GM19099 (cell line): Measurements from ENCODE around the gene AFF3.

Source experiments
- POLR2A ChIP-seq: IDR thresholded peaks from 3 replicates; pipeline ENCODE4 v1.6.1; 2011; ENCODE audit warnings: low read depth; ENCODE audit not compliant: insufficient read length; ENCODE audit errors: extremely low read depth

AFF3 gene

DNA sequence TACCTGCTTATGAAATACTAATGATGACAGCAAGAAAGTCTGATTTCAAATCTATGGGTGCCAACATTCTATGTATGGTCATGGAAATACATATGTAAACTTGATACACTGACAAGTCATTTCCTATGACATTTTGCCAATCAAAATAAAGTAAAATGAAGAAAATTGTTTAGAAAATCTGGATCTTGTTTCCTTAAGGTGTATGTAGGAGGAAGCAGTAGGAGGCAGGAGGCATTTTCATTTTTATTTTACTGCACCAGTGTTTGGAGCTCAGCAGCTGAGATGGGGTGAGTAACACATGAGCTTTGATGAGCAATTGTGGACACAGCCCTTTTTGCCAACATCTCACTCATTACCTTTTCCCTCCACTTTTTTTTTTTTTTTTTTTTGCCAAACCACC lies 167.0 kb downstream of the AFF3 start:
- TF ChIP-seq POLR2A = no peak

DNA sequence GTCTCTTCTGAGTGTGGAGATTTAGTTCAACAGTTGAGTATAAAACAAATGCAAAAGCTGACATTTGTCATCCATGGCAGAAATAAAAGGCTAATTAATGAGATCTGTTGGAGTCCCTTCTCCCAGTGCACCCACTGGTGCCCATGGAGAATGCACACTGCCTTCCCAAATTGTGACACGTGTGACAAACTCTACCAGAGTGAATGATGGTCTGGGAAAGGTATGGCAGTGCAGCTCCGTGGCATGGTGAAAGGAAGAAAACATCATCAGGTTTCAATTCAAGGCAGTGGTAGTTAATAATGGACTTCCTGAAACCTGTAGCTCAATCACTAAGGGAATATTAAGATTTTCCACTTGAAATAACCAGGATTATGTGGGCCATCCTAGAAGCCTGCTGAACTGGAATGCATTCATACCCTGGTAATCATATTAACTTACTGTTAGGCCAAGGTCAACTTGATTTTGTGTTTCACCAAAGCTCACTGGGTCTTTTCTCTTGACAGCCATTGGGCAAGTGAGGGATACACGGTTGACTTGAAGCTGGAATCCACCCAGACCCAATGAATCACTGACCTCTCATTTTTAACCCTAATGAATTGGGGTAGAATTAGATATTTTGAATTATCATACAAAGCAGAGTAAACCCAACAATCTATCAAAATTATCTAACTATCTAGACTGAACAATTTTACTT lies 167.6 kb downstream of the AFF3 start:
- no peak for TF ChIP-seq POLR2A

DNA sequence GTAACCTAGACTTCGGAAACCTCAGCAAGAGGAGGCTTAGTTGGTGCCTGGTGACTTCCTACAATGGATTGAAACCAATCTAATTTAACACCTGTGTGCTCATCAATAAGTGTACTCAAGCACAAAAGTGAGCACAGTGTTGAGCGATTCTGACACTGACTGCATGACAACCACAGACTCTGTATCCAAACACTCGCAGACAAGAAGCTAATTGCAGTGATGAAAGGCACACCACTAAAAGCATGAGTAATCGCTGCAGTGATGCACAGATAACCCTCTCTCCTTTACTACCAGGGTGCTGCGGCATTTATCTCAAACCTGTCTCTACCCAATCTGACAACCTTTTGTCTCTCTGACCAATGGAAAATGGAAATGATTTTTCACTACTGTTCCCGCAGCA lies 168.1 kb downstream of the AFF3 start:
- TF ChIP-seq POLR2A = no peak

DNA sequence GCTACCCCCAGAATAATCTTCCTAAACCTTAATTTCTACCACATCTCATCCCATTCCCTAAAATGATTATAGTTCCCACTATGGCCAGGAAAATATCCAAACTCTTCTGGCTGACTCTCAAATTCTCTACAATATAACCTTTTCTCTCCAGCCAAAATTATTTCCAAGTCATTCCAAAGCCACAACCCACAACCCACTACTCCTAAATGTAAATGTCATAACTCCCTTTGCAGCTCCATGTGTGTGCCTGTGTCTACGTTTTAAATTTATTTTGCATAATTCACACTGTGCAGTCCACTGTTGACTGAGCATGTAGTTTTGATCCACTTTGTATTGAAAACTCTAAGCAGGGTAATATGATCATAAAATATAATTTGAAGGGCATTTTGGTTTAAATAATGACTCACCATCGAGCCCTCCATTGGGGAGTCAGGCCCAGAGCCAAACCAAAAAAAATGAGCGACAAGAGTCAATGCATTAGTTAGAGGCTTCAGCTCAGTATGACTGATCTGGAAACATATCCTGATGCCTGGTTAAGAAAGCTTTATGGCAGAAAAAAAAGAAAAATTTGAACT lies 171.0 kb downstream of the AFF3 start:
- TF ChIP-seq POLR2A = no peak

DNA sequence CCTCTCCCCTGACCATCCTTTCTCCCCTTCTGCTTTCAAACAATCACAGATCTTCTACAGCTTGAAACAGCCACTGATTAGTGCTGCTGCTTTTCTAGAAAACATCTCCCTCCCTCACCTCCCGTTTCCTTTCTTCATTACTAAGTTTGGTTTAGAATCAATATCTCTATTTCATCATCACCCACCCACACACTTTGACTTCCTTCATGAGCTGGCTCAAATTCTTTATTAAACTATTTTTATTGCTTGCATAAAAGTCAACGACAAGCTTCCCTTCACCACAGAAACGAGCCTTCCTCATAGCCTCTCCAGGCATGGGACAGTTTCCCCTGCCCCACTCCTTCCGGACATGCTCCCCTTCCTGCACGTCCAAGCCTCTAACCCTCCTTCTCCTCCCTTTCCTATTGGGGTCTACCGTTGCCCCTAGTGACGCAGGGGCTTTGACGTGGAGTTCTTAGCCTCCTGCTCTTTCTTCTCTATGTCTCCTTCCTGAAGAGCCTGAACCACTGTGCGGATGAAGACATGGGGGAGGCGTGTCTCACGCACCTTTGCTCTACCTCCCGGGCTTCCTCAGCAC lies 172.0 kb downstream of the AFF3 start:
- no peak for TF ChIP-seq POLR2A

DNA sequence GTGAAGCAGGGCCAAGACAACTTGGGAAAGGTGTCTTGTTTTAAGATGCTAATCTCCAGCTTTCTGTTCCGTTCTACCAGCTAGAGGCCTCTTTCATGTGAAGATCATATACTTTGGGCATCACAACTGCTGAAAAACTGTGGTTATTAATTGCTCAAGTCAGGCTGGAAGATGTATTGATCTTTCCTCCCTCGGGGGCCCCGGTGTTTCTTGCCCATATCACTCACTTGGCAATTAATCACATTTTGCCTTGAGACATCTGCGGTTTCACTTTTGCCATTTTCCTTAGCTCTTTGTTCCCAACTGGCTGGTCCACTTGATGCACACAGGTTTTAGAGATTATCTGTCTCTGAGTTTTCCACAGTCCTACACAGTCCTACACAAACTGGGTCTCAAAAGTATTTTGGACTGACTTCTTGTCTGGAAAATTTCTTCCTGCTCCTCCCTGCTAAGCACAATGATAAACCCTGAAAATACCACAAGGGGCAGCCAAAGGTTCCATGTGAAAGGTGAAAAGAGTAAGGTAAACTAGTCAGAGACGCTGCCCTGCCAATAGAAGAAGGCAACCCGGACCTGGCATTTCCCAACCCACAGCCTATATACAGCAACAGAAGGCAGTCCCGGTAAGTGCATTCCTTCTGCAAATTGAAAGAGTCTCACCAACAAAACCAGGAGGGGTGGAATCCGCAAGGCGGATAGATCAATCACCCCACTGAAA lies 181.0 kb downstream of the AFF3 start:
- TF ChIP-seq POLR2A = no peak

DNA sequence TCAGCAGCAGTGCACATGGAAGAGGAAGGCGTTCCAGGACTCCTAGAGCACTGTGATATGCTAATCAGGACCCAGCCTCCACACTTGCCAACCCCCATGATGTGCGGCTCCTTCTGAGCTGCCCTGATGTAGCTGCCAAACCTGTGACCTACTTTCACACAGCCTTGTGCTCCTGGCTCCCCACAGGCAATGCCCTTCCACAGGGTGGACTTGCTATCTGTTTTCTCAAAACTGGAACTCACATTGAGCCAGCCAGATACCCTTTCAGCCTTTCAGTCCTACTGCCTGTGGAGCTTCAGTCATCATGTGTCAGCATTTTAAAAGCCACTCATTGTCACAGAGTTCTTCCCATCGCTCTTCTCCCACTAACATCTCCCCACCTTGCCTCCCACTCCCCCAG lies 181.6 kb downstream of the AFF3 start:
- no peak for TF ChIP-seq POLR2A

DNA sequence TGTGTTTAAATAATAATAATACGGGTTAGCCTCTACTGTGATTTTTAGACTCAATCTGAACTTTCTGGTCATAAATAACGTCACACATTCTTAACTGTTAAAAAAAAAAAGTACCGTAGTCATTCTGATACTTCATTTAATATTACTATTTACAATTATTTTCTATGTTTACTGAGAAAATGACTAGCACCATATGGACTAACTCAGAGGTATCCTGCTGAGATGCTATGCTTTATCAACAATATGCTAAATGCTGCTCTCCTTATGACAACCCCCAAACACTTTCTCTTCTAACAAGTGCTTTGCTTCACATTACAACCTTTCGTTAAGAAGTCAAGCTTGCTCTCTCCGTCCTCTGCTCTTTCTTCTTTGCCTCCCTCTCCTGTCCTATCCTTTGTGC lies 182.1 kb downstream of the AFF3 start:
- TF ChIP-seq POLR2A = no peak

DNA sequence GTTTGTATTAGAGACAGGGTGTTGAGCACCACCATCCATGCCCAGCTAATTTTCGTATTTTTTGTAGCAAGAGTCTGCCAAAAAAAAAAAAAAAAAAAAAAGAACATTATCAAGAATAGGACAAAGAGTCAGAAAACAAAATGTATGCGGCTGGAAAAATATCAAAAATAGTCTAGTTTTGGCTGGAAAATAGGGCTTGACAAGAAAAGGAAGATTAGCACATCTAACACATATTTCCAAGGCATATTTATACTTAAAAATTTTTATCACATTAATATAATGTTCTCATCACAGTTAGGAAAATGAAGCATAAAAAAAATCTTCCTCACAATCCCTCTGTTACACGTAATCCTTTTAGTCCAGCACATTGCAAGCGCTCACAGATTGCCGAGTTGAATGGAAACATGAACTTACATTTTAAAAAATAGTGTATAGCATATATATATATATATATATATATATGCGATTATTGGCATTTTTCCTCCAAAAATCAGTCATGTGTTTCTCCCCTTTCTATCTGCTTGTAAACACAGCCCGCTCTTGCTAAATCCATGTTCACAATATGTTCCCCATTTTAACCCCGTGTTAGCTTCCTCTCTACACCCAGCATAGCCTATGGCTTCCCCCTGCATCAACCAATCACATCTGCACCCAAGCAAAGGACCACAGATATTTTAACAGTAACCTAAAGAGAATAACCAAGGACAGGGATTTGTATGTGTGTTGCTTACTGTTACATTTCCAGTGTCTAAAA lies 183.0 kb downstream of the AFF3 start:
- TF ChIP-seq POLR2A = no peak

DNA sequence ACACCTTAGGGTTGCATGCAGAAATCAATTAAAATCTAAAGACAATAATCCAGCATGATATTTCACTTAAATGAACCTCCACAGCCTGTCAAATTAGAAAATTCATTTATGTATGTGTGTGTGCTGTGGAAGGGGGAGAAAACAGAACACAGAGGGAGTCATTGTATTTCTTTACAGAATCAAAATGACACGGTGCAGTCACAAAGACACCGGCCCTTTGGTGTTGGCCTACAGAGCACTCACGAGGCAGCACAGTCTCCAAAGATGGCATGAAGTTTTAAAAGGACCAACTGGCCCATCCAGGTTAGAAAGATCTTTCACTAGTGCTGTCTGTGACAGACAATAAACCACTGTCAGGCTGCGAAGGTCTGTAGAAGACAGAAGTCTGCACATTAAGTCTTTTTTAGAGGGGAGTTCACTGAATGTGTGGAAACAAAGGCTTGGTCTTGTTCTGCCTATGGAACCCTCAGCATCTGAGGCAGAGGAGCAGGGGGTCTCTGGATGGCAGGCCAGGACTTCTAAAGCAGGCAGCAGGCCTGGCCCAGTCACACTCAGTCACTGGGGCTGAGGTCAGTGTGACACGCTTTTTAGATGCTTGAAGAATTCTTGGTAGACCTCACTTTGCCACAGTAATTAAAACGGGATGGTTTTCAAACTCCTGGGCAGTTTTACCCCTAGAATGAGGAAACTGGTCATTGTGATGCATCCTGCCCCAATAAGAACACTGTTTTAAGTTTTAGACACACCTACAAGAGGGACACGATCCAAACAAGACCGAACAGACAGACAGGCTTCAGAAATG lies 184.9 kb downstream of the AFF3 start:
- TF ChIP-seq POLR2A = no peak

DNA sequence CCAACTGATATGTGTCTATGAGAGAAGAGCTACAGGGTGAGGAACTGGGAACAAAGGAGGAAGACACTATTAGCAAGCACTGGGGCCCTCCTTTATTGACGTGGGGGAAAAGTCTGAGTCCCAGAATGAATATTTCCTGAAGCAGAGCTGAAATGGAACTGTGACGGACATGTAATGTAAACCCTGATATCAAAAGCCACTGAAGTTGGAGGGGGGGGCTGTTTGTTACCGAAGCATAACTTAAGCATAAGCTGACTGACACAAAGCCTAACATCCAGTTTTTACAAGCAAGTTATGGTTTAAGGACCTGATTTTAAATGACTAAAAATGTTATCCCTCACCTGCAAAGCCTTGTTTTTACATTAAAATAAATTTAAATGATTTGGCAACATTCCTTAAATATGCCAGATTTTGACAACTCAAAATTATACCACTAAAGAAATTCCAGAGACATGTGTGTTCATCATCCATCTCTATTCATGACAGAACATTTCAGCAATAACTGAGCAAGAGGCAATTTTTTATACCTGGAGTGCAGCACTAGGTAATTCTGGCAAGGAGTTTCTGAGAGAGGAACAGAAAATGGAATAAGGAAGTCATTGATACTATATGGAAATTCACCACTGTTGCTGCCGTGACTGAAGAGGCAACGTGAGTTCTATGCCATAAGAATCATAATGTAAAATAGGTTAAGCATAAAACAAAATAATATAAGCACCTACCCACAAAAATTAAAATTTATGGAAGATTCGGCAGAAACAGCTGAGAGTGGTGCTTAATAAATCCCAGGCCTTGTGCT lies 186.0 kb downstream of the AFF3 start:
- TF ChIP-seq POLR2A = no peak

DNA sequence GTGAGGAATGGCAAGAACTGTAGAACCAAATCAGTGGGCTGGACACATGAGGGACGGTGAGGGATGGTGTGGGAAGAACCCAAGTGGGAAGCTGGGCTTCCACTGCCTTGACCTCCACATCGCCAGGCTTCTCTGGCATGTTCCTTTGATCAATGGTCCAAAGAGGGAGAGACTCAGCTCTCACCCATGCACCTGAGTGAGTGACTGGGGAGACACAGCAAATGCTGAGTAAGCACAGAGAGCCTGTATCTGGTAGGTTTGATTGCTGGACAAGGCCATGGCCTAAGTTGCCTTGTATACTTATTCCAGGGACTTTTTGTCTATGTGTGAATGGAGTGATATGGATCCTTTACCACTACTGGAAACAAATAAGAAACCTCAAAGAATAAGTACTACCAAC lies 188.6 kb downstream of the AFF3 start:
- no peak for TF ChIP-seq POLR2A

DNA sequence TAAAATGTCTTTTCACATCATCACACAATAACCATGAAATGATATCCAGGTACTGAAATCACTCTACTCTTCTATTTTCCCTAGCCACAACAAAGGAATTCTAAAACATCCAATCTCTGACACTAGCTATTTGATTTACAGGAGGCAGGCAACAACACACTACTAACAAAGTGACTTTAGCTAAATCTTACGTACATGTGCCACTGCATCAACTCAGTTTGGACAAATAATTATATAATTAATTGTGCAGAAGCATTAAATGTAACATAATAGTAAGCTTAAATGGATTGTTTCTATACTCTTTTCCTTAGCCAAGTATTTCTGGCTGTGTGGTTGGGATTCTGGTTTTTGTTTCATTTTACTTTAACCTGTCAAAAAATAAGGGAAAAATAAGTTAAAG lies 192.4 kb downstream of the AFF3 start:
- no peak for TF ChIP-seq POLR2A

DNA sequence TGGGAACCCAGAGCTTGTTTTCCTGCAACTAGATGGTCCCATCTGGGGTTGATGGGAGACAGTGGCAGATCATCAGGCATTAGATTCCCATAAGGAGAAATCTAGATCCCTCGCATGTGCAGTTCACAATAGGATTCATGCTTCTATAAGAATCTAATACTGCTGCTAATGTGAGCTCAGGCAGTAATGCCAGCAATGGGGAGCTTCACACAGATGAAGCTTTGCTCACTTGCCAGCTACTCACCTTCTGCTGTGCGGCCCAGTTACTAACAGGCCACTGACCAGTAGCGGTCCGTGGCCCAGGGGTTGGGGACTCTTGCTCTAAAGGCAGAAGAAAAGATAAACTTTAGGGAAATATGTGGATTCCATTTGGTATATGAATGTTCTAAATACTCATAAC lies 192.9 kb downstream of the AFF3 start:
- no peak for TF ChIP-seq POLR2A
